CD4-positive, alpha-beta T cell (primary cell): ENCODE measurements around the gene ENOX1. TPM values are rescaled to one million over a fixed set of nuclear protein-coding genes. Genes with fewer than 3 reads are reported as not detected.

Source experiments
- ATAC-seq: fragments of 200-7000 bp; cut with Tn5 transposase; one replicate; pipeline ENCODE4 v1.10.0; 2022; ENCODE audit warnings: mild to moderate bottlenecking; ENCODE audit not compliant: poor library complexity
- CTCF ChIA-PET: fragments of 350-600 bp; sonication (Branson Sonifier 250); formaldehyde crosslinking; loops from one replicate; lab custom pipeline; 2021; ENCODE audit warnings: antibody characterized with exemption, inconsistent platforms; lab: Charles Lee
- POLR2A ChIA-PET: fragments of 350-600 bp; sonication (Branson Sonifier 250); formaldehyde crosslinking; loops from one replicate; lab custom pipeline; 2021; ENCODE audit warnings: antibody characterized with exemption, inconsistent platforms; lab: Charles Lee
- DNase-seq, 14 experiments: peaks; one replicate each; pipeline ENCODE4 v3.0.0-alpha.2; 2013 to 2020; ENCODE audit warnings: mixed read lengths in 2 of 14
- H3K27ac ChIP-seq, 2 donors: one replicate each; pipeline versions ENCODE4 v1.5.1 to v1.7.0; 2013; ENCODE audit warnings: low read length in 2 of 2, low read depth in 1 of 2, mild to moderate bottlenecking in 1 of 2
- H3K27me3 ChIP-seq, 2 experiments: 1 replicate in 1 of 2; 2 replicates in 1 of 2; pipeline versions ENCODE4 v1.6.1 to v1.7.0; 2013; ENCODE audit warnings: low read length in 2 of 2, control low read depth in 1 of 2, mild to moderate bottlenecking in 1 of 2, moderate library complexity in 1 of 2; ENCODE audit not compliant: insufficient read depth in 2 of 2, control insufficient read depth in 1 of 2
- H3K36me3 ChIP-seq: one replicate; pipeline ENCODE4 v1.6.1; 2013; ENCODE audit warnings: low read length, control low read depth; ENCODE audit not compliant: insufficient read depth
- H3K4me1 ChIP-seq: one replicate; pipeline ENCODE4 v1.6.1; 2013; ENCODE audit warnings: low read length, control low read depth; ENCODE audit not compliant: insufficient read depth
- H3K4me3 ChIP-seq: one replicate; pipeline ENCODE4 v1.5.1; 2013; ENCODE audit warnings: mild to moderate bottlenecking, low read length, moderate library complexity
- H3K9me3 ChIP-seq, 2 experiments: 1 replicate in 1 of 2; 2 replicates in 1 of 2; pipeline versions ENCODE4 v1.6.1 to v1.7.0; 2013; ENCODE audit warnings: low read length in 2 of 2, mild to moderate bottlenecking in 2 of 2, control low read depth in 1 of 2, moderate library complexity in 1 of 2; ENCODE audit not compliant: control insufficient read depth in 1 of 2, insufficient read depth in 1 of 2
- H3K27ac Mint-ChIP-seq: one replicate; pipeline ENCODE4 v1.8.0; 2020; ENCODE audit warnings: mixed read lengths
- H3K27me3 Mint-ChIP-seq: one replicate; pipeline ENCODE4 v1.8.0; 2021; ENCODE audit warnings: mixed read lengths
- H3K36me3 Mint-ChIP-seq: one replicate; pipeline ENCODE4 v1.8.0; 2021; ENCODE audit warnings: low read depth, mixed read lengths
- H3K4me1 Mint-ChIP-seq: one replicate; pipeline ENCODE4 v1.8.0; 2021; ENCODE audit warnings: low read depth, mixed read lengths
- H3K4me3 Mint-ChIP-seq: one replicate; pipeline ENCODE4 v1.8.0; 2020; ENCODE audit warnings: mild to moderate bottlenecking, mixed read lengths
- H3K9me3 Mint-ChIP-seq: one replicate; pipeline ENCODE4 v1.8.0; 2020; ENCODE audit warnings: mixed read lengths
- CTCF ChIP-seq: fragments of 200-600 bp; IDR thresholded peaks from one replicate; pipeline ENCODE4 v1.8.0; 2022; ENCODE audit warnings: antibody characterized with exemption, mild to moderate bottlenecking
- intact Hi-C, 2 experiments: fragments of 100-400 bp; cut with DNase I in 1 of 2; cut with micrococcal nuclease in 1 of 2; formaldehyde crosslinking; loops; one replicate each; pipeline versions ENCODE4 v1.15.1 to v1.9.0; 2023 to 2025; cut with DNase I, micrococcal nuclease
- total RNA-seq, 174 experiments: library from RNA in 2 of 174; stranded (reverse) in 2 of 174; gene quantifications; one replicate each; pipeline ENCODE4 v1.2.3 and lab custom pipeline; 2021 to 2026

The ENOX1 gene
- total RNA-seq, 2 experiments from 2014 or later = not detected

GRCh38 chr13:43493496-43494000 lies 293.2 kb downstream of the ENOX1 start:
- Mint-ChIP-seq H3K9me3 (no peaks in the 10 kb centered on the region), H3K4me1 (no peaks in the 10 kb centered on the region), H3K4me3 (no peak overlapping the region), H3K36me3 (no peaks in the 10 kb centered on the region), H3K27ac (no peak overlapping the region), H3K27me3 (peaks cover 6% of the 10 kb centered on the region)
- Histone ChIP-seq H3K27me3 (peaks cover 0 to 3% of the 10 kb centered on the region in 2 experiments), H3K9me3 (no peaks in the 10 kb centered on the region), H3K4me3 (no peak overlapping the region), H3K4me1 (no peaks in the 10 kb centered on the region), H3K36me3 (no peaks in the 10 kb centered on the region), H3K27ac (no peak overlapping the region)
- DNase-seq (no peak), ATAC-seq (no peak)
- intact Hi-C loops = no loop called here
- no peak for TF ChIP-seq CTCF
- CTCF ChIA-PET = no interaction called here
- POLR2A ChIA-PET = no interaction called here

- H3K9me3 Mint-ChIP-seq = no peaks in the 10 kb centered on the region
- Histone ChIP-seq H3K4me1 (no peaks in the 10 kb centered on the region), H3K4me3 (no peak overlapping the region), H3K9me3 (no peaks in the 10 kb centered on the region), H3K27ac (no peak overlapping the region), H3K36me3 (no peaks in the 10 kb centered on the region), H3K27me3 (no peaks in the 10 kb centered on the region)
- DNase-seq = no peak
- ATAC-seq = no peak
- H3K4me1 Mint-ChIP-seq = no peaks in the 10 kb centered on the region
- ChIA-PET POLR2A (no interaction called here), CTCF (no interaction called here)
- no peaks in the 10 kb centered on the region for H3K27me3 Mint-ChIP-seq
- no peak overlapping the region for H3K4me3 Mint-ChIP-seq
- no peak for TF ChIP-seq CTCF
- no peak overlapping the region for H3K27ac Mint-ChIP-seq
- intact Hi-C loops = no loop called here
- H3K36me3 Mint-ChIP-seq = no peaks in the 10 kb centered on the region
These were observed 294.0 kb downstream of the ENOX1 start for GRCh38 chr13:43492745-43493144.

- TF ChIP-seq CTCF = no peak
- Histone ChIP-seq H3K4me1 (no peaks in the 10 kb centered on the region), H3K27me3 (no peaks in the 10 kb centered on the region), H3K27ac (no peak overlapping the region), H3K36me3 (no peaks in the 10 kb centered on the region), H3K9me3 (no peaks in the 10 kb centered on the region), H3K4me3 (no peak overlapping the region)
- Mint-ChIP-seq H3K4me1 (no peaks in the 10 kb centered on the region), H3K36me3 (no peaks in the 10 kb centered on the region), H3K27me3 (no peaks in the 10 kb centered on the region), H3K4me3 (no peak overlapping the region), H3K27ac (no peak overlapping the region), H3K9me3 (no peaks in the 10 kb centered on the region)
- intact Hi-C loops = no loop called here
- ATAC-seq (no peak), DNase-seq (no peak)
- ChIA-PET POLR2A (no interaction called here), CTCF (no interaction called here)
These were observed 294.5 kb downstream of the ENOX1 start for GRCh38 chr13:43492311-43492710.
